Activated CD4-positive, alpha-beta T cell treated with anti-CD3 and anti-CD28 coated beads for 4 hours (primary cell): ENCODE measurements around the gene PIK3C3.

Experiments used
- DNase-seq, 2 donors: peaks; one replicate each; pipeline ENCODE4 v3.0.0-alpha.2; 2020

Gene PIK3C3

DNA sequence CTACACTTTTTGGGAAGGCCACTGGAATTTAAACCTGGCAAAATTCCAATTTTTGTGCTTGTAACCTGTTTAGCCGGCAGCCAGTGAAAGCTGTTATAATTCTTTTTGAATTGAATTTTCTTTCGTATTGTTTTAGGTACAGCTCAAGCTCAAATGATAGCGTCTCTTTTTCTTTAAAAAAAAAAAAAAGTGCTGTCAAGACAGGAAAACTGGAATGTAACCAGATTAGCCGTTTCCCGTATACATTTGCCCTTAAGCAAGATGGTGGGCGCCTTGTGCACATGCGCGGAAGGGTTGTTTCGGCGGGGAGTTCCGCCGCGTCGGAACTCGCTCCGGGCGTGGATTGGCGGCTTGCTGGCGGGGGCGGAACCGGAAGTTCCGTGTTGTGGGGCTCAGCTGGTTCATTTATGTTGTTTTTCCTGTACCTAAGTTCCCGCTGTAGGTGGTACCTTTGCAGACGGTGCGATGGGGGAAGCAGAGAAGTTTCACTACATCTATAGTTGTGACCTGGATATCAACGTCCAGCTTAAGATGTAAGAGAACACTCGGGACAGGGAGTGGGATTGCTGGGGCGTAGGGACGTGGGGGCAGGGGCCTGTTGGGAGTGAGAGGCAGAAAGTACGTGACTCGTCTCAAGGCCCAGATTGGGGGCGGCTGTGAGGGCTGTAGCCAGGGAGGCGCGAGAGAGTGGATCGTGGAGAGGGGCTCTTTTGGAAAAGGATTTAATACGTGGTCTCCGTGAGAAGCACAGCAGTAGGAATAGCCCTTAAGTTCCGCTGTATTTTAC is at the start of gene PIK3C3:
PIK3C3 (plus strand) TSS at position 408 of the 787 bp plus-strand sequence; CDS start at position 466, 58 bp downstream.
- DNase-seq = peak; percentile 97

DNA sequence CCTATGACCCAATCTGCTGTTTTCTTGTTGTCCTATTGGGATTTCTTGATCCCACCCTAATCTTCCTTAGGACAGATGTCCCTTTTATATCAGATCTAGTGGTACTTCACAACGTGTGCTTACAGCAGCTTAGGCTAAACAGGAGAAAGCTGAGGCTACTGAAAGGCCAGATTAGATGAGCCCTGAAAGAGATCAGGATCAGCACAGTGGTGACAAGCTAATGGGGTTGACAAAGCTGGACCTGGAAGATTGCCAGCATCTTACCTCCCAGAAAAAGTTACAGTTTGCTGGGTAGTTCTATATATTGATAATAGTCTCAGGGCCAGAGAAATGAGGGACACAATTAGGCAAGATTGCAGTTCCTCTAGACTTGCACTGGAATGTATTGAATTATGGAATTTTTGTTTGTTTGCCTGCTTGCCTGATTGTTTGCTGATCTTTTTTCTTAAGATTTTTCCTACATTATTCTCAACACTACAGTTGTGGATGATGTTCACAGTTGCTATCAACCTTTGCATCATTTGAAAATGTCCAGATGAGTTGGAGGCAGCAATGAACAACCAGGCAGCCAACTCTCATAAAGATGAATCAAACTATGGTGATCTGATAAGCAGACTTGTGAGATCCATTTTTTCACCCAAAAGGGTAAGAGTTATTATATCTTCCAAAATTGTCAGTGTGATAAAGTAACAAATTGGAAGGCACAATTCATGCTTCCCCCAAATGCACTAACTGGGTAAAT is 49.1 kb upstream of the PIK3C3 start:
- DNase-seq = no peak

DNA sequence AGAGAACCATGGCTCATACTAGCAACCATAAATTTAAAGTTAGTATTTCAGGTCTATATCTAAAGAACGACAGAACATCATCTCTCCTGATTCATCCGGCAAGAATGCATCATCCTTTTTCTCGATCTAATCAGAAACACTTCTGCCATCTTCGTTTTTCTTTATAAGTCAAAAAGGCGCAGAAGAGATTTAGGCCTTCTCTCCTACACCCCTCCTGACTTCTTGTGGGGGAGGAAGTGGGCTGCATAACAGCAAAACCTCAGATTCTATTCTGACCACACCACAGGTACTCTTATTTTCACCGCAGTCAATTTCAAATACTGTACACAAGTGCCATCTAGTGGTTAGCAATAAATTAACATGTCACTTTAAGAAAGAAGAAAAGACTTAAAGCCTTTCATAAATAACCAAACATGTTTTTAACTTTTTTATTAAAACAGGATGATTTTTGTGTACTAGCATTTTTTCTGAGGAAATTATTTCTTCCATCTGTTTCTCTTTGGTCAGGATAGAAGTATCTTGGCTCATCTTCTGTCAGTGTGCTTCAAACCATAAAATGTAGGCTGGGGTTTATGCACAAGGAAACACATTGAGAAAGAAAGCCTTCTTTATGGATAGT is 48.4 kb upstream of the PIK3C3 start:
- peak in 1 of 2 donors; percentile 5 for DNase-seq

DNA sequence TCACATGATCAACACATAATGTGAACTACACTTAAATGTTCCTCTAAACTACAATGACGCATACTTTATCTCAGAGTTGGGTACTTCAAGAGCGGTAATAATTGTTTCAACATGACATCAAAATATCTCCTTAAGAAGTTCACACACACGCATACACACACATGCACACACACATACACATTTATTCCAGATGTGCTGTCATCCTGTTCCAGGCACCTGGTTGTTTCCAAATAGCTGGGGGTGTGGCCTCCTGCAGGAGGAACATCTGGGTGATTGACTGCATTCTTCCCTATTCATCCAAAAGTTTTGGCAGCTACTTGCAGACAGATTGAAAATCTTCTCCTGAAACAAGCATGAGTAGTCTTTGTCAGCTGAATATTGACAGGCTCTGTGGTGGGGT is 37.9 kb upstream of the PIK3C3 start:
- no peak for DNase-seq

DNA sequence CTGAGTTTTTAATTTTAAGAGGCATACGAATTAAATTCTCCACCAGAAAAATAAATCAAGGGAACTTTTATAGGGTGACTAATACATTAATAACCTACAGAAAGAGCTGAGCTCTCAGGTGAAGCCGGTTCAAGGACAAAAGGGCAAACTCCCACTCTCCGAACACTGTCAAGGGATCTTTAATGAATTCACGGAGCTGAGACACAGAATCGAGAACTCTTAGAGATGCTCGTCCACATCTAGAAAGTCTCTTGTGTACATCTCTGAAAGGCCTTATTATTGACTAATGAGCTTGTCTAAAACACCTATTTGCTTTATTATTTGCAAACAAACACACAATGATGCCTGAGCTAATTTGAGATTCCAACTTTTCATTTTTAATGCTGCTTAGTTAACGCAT is 33.3 kb upstream of the PIK3C3 start:
- no peak for DNase-seq

DNA sequence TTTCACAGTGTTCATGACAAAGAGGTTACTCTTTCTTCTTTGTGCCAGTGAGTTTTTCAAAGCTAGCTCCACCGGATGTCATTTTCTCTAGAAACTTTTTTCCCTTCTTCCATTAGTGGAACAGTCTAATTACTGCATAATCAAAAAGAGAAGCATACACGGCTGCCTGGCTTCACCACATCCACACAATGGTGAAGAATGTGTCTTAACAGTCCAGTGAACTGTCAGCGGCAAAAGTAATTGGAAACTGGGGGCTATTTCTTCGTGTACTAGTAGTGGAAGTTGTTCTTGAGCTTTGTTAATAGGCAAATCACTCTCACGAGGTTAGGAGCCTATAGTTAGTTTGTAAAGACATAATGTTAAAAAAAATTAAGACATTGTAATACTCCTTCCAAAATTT is 32.9 kb upstream of the PIK3C3 start:
- no peak for DNase-seq

DNA sequence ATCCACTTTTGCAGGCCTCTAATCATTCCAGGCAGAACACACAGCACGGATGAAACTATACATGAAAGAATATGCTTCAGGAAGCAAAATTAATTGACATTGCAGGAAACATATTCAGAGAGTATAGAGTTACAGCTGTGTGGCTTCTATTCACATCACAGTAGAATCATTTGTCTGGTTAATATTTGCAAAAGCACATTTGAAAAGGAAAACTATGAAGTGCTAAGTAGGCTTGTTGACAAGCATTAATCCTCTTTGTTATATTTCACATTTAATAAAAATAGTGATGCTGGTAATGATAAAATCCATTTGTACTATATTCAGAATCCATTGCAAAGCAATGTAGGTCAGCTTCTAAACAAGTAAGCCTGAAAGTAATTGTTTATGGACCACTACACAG is 32.2 kb upstream of the PIK3C3 start:
- DNase-seq = no peak

DNA sequence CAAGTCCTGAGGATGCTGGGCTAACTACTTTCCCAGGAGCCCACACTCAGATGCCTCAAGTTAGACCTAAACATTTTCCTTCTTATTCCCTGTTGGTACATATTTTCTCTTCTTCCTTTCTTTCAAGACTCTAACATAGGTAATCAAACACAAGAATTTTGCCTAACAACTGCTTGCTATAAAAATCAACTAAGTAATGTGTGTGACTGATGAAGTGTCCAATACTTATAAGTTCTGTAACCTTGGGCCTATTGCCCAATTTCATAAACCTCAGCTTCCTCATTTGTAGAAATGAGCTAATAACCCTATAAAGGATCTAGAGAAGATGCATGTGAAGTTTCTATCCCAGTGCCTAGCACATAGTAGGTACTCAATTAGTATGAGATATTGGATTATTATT is 31.6 kb upstream of the PIK3C3 start:
- no peak for DNase-seq

DNA sequence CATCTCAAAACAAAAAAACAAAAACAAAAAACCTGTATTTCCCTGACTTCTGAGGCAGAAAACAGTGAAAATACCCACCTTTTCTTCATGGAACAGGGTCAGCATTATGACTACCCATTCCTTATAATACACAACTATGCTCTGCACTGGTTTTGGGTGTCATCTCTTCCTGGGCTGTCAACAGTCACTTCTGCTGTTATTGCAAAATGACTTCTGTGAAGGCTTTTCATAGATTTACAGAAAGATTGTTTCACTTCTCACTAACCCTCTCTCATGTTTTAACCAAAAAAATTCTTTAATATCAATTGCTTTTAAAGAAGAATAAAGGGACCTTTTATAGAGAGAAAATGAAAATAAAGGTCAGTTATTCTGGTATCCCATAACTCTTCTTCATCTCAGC is 26.5 kb upstream of the PIK3C3 start:
- DNase-seq = no peak

DNA sequence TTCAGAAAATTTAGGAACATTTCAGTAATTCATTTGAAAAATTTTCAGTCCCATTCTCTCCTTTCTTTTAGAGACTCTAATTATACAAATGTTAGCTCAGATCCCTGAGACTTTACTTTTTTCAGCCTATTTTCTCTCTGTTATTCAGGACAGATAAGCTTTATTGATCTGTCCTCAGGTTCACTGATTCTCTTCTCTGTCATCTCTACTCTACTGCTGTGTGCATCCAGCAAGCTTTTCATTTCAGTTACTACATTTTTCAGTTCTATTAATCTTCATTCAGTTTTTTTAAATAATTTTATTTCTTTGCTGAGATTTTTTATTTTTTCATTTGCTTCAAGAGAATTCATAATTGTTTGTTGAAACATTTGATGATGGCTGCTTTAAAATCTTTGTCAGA is 22.1 kb upstream of the PIK3C3 start:
- no peak for DNase-seq

DNA sequence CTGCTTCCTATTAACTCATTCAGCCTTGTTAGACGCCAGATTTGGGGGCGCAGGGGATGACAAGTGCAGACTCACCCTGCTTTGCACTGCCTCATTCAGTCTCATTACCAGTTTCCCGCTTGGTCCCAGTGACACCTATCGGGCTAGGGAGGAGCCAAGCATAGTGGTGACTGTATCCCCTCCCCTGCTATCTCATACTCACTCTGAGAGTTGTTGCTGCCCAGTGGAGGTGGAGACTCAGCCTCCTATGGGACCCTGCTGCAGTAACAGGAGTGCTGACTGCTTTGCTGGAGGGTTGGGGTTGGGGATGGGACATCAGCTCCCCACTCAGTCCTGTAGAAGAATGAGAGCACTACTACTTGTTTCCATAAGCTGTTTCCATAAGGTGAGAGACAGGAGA is 21.3 kb upstream of the PIK3C3 start:
- DNase-seq = no peak

DNA sequence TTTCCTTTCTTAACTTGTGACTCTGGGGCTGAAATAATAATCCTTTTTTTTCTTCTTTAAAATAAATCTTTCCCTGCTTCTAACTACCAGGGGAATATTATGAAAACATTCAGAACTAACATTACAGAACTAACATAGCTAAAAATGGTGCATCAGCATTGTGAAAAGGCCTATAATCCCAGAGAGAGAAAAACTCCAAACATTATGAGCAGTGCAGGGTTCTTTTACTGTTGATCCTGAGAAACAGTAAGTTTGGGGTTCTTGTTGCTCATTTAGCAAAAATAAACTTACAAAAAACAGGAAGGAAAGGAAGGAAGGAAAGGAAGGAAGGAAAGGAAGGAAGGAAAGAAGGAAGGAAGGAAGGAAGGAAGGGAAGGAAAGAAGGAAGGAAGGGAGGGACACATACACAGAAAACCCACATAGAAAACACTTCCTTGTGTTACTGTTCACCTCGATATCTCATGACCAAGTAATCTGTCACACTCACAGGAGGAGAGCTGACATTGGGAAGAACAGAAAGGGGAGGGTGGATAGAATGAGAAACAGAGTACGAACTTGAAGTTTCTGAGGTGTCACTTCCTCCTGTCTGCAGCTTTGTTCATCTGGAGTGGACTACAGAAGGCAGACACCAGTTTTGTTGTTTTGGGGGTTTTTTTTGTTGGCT is 18.4 kb upstream of the PIK3C3 start:
- no peak for DNase-seq

DNA sequence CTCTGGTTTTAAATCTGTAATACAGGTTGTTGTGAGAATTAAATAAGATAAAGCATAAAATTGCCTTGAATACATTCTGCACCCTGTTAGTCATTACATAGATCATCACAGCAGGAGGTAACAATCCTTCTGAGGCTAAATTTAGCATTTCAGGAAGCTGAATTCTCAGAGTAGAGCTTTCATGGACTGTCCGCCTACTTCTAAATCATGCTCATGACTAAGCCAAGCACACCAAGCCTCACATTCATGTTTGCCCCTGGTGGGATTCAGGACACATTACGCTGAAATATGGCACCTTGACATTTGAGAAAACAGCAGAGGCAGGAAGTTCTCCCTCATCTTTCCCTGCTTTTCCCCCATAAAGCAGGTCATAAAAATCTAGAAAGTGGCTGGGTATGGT is 16.6 kb upstream of the PIK3C3 start:
- DNase-seq = no peak

DNA sequence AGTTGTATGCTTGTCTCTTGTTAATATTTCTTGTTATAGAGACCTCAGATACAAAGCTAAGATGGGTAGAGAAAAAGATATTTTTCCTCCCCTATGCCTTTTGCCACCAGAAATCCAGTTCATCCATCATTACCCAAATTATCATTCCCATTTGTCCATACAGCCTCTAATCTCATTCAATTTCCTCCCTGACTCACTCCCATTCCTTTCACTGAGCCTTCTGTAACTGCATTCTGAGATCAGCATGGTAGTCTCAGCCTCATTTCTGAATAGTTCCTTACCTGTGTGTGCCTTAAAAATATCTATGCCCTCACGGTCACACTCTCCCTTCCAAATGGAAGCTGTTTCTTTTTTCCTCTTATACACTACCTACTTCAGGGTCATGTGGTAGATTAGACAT is 15.7 kb upstream of the PIK3C3 start:
- DNase-seq = no peak

DNA sequence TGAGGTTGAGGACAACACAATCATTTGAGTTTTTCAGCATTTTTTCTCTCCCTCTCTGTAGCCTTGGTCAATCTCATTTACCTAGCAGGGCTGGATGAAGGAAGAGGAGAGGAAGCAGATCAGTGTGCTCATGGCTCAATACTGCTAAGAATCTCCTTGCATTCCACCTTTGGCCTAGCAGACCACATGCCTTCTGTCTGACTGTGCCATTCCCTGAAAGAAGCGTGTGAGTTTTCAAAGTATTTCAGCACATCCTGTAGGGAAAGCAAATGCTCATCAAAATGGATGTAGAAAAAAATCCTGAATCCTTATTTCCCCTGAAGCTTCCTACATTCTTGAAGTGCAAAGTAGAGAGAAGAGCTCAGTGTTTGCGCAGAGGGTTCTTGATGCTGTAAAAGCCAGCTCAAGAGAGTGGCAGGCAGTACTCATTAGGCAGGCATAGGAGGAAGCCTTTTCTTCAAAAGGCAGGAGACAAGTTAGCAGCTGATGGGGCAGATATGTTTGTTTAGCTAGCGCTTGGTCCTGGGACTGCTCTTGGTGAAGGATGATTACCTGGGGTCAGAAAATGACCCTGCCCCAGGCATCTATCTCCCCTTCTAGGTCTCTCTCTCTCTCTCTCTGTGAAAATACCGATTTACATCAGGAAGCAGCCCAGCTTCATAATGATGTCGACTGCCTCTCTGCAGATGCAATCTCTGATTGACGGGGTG is 14.4 kb upstream of the PIK3C3 start:
- DNase-seq = no peak

DNA sequence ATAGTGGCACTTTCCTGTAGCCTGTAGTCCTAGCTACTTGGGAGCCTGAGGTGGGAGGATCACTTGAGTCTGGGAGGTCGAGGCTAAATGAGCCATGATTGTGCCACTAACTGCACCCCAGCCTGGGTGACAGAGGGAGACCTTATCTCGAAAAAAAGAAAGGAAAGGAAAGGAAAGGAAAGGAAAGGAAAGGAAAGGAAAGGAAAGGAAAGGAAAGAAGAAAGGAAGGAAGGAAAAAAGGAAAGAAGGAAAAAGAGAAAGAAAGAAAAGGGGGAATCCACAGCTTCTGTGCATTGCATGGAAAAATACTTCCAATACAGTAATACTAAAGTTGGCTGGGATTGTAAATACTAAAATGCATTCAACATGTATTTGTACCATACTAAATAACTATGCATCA is 12.8 kb upstream of the PIK3C3 start:
- DNase-seq = no peak

DNA sequence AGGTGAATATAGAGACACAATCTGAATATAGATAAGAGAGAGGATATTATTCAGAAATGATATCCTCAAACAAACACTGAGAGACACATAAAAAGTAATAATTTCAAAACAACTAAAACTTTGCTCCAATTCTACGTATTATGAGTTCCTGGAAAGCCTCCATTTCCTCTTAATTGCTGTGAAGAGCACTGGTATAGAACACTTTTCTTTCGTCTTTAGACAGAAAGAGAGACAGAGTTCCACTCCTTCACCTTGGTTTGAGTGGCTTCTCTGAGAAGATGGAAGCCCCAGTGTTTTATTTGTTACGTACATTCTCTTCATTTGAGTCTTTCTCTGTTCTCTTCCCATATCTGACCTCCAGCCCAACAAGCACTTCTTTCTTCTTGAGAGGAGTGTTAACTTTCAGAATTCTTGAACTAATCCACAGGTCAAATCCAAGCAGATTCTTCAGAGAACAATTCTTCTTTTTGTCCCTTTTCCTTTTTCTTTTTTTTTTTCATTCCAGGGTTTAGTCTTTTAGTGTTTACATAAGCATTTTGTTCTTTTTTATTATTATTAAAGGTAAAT is 6.4 kb upstream of the PIK3C3 start:
- no peak for DNase-seq

DNA sequence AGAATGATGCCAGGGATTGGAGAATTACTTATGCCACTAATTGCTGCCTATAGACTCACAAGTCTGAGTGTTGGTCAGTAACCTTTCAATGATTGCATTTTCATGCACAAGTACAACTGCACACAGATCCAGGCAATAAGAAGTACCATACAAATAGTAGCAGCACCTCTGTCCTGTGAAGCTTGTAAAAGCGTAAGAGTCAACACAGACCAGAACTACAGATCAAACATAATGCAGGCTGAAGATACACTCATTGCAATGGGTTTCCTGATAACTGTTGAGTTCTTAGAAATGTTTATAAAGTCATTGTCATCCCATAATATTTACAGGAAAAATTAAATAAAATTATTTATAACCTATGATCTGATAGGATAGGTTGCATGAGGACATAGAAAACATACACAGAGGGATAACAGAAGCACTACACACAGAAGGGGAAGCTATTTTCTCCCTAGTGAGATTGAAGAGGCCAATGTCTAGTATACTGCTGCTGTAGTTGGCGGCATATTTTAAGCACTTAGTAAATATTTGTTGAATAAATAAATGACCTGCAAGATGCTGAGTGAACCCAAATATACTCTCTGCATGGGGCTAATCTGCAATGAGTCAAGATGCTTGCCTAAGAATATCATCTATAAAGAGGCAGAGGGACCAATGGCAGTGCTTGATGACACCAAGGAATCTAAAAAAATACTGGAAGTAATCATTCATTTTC is 5.7 kb upstream of the PIK3C3 start:
- no peak for DNase-seq

DNA sequence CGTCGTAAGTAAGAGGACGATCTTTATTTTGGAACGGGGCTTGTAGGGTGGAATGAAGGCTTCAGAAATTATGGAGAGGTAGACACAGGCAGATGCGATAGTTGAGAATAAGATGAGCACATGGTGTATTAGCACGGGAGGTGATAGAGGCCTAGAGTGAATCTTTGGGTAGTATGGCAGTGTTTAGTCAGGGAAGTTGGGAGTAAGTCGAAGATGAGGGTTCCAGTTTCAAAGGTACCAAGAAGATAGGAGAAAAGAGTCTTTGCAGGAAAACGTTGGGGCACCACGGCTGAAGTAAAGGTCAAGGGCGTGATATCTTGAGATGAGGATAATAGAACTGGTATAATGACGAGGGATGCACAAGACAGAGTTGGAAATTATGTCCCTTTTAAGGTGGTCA is 654 bp downstream of the PIK3C3 start:
- DNase-seq = no peak

DNA sequence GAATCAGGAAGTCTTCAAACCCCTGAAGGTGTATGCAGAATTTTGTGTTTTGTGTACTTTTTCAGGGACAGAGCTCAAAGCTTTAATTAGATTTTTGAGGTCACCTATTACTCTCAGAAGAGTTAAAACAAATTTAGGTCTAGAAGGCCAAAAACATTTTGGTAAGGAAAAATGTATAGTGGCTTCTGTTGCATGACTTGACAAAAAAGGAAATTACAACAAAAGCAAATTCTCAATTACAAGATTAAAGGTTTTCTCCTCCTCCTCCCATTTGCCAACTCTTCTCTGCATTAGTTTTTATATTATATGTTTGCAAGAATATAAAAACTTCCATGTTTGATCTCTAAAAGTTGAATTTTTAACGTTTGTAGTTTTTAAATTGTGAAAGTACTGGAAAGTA is 4.0 kb downstream of the PIK3C3 start:
- DNase-seq = no peak

DNA sequence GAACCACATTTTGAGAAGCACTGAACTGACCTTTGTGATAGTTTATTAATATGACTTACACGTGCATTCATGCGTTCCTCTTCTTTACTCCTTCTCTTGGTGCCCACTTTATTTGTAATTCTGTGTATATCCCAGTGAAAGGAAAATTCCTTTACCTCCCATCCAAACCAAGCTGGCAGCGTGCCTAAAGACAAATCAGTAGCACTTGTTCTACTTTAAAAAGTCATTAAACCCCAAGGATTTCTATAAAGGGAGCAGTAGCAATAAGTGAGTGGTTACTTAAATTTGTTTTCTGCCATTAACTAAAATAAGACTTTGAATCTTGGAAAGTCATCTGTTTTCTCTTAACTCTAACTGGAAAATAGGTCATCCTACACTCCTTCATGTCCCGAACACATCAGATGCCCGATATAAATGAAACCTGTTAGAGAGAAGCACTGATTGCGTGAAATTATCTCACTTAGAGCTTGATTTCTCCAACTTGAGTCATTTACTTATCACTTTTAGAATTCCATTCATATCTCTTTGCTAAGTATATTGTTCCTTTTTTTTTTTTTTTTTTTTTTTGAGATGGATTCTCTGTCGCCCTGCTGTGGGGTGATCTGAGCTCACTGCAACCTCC is 10.7 kb downstream of the PIK3C3 start:
- DNase-seq = no peak
